Transverse colon (tissue), 4 donors: ENCODE measurements around the gene AFG1L.

Source experiments
- CTCF ChIP-seq, 5 experiments: fragments of 200-600 bp in 3 of 5; fragments of 450-650 bp in 2 of 5; sonication (generic) in 3 of 5; IDR thresholded peaks; 1 replicate in 2 of 5; 2 replicates in 3 of 5; pipeline ENCODE4 v1.5.1; 2016 to 2017; ENCODE audit warnings: antibody characterized with exemption in 5 of 5, inconsistent platforms in 3 of 5, mild to moderate bottlenecking in 2 of 5, moderate library complexity in 1 of 5
- POLR2A ChIP-seq: fragments of 450-650 bp; IDR thresholded peaks from one replicate; pipeline ENCODE4 v1.6.1; 2016; ENCODE audit warnings: antibody characterized with exemption, mild to moderate bottlenecking, moderate library complexity
- POLR2AphosphoS5 ChIP-seq, 3 donors: sonication (generic); formaldehyde crosslinking; IDR thresholded peaks; one replicate each; pipeline ENCODE4 v1.6.1; 2016; ENCODE audit warnings: antibody characterized with exemption in 3 of 3

DNA sequence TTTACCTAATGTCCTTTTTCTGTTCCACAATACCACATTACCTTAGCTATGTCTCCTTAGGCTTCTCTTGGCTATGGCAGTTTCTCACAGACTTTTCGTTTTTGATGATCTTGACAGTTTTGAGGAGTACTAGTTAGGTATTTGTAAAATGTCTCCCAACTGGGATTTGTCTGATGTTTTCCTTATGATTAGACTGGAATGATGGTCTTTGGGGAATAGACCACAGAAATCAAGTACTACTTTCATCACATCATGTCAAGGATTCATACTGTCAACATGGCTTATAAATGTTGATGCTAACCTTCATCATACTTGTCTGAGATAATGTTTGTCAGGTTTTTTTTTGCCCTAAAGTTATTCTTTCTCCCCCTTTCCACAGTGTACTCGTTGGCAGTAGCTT, 187.7 kb downstream of the AFG1L start:
- TF ChIP-seq CTCF (IDR thresholded peaks at IDR 0.05) = no peak
- no peak for TF ChIP-seq POLR2AphosphoS5 (IDR thresholded peaks at IDR 0.05)
- TF ChIP-seq POLR2A = no peak
